Measurements from ENCODE around the gene PCSK5. TPM values are rescaled to one million over a fixed set of nuclear protein-coding genes. Genes with fewer than 3 reads are reported as not detected.
"Not testable (repeated sequence)": the region's sequence is repeated elsewhere in the genome, so short reads cannot be mapped to it uniquely, and the experiment has no call there.

PCSK5 gene
- total RNA-seq, 2 experiments from 2014 or later: 1.6 to 1.9 TPM

DNA sequence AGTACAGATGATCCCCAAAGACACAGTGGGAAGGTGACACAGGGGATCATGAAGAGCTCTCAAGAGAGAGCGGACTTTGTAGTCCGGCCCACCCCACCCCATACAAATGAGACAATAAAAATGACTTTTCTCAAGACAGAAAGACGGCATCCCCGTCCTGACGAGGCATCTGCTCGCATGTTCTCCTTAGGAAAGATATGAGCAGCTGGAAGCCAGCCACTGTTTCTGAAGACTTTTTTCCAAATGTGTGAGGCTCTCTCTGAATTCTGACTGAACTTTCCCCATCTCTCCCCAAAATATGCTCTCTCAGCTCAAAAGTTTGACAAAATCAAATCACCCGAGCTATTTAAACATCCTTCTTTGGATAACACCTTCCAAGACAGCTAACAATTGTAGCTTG, 398.6 kb downstream of the PCSK5 start:
- ChIA-PET CTCF (no interaction called here), POLR2A (no interaction called here)

DNA sequence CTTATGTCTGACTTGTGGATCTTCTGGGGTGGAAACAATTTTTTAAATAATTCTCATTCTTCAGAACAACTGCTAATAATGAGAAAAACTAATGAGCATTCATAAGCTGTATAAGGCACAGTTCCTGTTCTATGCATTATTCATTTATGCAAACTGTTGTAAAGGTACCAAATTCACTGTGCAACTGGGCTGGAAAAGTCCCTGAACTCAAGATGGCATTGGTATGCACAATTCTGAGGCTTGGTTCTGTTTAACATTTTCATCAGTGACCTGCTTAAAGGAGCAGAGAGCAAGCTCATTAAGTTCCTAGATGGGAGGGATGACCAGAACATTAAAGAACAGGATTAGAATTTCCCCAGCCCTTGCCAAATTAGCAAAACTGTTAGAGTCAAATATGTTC, 399.2 kb downstream of the PCSK5 start:
- POLR2A ChIA-PET: no interaction called here
- CTCF ChIA-PET: no interaction called here

DNA sequence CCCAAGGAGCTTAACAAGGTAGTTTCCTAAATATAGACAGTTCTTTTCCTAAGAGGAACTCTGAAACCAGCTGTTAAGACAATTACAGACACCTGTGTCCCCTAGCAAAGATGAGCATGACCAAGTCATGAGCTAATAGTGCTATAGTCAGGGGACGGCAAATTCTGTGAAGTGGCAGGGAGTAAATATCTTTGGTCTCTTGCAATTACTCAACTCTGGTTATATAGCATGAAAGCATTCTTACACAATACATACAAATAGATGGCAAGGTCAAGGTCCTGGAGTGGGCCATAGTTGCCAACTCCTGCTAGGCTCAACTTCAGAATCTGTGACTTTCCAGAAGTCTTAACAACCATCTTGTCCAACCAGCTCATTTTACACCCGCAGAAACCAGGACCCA, 400.1 kb downstream of the PCSK5 start:
- POLR2A ChIA-PET: no interaction called here

DNA sequence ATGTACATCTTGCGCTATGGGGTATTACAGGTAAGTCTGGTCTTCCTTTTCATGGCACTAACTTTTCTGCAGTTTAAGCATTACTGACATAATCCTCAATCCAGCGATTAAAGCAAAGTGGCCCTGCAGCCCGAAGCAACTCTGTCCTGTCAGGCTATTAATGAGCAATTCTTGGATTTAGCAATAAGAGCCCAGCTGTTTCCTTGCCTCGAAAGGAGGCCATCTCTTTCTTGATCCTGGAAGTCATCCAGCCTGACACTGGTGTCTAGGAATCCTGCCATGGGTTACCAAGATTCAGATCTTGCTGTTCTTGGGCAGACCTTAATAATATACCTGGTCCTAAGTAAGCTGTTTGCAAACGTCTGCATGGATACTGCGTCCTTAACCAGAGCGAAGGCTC, 401.8 kb downstream of the PCSK5 start:
- ChIA-PET CTCF (interaction anchor here (1.4 kb wide), 1 partner anchor 10 kb away, joined by 3 read pairs; no protein-coding TSS in a partner anchor), POLR2A (no interaction called here)

More for the DNA sequence above, 400.1 kb downstream of the PCSK5 start:
- CTCF ChIA-PET: no interaction called here

DNA sequence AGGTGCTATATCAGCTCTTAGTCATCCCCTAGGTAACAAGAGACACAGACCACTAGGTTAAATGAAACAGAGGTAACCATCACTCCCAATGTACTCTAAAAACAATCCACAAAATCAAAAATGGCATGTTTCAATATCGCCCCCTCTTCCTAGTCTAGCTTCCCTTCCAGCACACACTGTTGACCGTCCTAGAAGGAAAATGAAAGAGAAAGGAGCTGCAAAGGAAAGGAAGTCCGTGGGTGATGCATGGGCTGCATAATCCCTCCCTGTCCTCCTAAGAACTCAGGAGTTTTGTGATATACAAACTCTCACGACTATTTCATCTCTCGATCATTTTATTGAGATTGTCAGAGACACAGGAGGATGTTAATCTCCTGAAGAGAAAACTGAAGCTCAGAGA, 402.2 kb downstream of the PCSK5 start:
- CTCF ChIA-PET: interaction anchor here (0.6 to 1.4 kb wide), 2 partner anchors 10 to 363 kb away, joined by 3 to 5 read pairs; no protein-coding TSS in a partner anchor
- POLR2A ChIA-PET: no interaction called here

DNA sequence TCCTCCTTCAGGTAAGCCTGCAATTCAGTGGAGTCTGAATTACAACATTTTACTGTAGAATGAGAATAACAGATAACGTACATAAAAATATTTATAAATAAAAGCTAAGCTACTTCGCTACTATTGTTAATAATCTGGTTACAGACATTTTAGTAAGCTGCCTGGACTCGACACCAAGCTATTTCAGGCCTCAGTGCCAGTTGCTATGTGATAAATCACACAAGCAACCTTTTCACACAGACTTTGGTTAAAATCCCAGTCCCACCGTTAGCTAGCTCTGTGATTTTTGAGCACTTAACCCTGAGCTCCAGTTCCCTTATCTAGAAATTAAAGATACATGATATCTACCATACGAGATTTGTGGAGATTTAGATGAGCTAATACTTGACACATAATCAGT, 403.8 kb downstream of the PCSK5 start:
- CTCF ChIA-PET: no interaction called here
- POLR2A ChIA-PET: no interaction called here

DNA sequence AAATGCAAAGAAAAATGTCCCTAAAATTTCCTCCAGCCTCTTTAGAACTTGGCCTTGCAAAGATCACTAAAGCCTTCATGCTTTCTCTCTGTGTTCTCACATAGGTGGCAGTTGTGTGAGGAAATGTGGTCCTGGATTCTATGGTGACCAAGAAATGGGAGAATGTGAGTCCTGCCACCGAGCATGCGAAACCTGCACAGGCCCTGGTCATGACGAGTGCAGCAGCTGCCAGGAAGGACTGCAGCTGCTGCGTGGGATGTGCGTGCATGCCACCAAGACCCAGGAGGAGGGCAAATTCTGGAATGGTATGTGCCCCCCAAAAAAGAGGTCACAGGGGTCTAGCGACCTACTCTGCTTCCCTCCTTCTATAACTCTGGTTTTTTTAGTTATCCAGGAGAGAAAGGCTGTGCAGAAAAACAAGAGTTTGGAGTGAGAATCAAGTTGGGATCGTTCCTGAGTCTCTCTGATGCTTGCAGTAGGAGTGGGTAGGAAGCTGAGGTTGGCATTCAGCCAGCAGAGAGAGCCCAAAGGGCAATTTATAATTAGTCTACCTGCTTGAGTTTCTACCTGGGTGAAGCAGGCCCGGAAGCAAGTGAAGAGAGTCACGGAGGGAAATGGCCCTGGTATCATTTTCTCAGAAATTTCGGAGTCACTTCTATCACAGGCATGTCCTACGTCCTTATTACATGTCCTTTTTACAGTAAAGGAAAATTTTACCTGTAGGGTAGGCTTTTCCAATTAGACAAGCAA, 406.3 kb downstream of the PCSK5 start:
- ChIA-PET POLR2A (no interaction called here), CTCF (no interaction called here)

DNA sequence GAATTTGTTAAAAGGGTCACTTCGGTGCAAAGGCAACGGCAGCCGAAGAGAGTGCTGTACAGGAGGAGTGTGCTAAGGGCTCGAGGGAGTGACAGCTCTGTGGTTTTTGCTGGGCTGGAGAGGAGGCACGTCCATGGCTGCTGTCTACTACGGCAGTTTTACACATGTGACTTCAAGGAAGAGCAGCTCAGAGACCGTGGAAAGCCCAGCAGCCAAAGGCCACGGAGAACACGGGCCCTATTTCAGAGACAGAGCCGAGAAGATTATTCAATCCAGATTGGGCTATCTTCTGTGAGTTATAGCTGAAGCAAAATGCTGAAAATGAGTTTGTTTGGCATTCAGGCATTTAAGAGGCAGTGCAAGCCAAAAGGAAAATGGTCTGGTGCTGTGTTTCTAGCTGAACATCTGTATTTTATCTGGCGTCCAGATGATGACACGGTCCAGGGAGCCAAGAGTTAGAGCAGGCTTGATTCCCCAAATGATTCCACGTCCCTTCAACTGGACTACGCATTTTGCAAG, 407.3 kb downstream of the PCSK5 start:
- POLR2A ChIA-PET: no interaction called here
- CTCF ChIA-PET: no interaction called here

DNA sequence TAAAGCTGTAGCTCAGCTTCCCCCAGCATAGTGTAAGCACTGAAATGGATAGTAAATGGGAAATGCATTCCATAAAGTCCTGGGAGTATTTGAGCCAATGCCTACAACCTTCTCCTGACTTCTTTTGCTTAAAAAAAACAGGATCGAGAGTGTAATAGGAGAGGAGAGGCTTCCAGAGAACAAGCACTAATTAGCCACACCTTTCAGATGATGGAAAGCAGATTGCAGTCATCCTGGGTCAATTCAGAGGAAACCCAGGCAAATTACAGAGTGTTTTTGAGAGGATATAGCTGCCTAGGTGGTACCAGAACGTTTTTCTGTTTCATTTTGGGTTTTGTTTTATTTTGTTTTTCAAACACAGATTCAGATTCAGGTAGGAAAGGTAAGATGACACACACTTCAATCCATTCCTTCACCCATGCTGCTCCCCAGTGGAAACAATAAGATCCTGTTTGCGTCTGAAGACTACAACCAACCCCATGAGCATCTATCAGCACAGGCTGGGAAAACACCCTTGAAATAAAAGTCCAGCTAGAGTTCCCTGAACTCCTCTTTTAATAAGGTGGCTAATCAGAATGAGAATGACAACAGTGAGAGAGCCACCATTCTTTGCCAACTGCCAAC, 408.2 kb downstream of the PCSK5 start:
- POLR2A ChIA-PET: no interaction called here
- CTCF ChIA-PET: no interaction called here

DNA sequence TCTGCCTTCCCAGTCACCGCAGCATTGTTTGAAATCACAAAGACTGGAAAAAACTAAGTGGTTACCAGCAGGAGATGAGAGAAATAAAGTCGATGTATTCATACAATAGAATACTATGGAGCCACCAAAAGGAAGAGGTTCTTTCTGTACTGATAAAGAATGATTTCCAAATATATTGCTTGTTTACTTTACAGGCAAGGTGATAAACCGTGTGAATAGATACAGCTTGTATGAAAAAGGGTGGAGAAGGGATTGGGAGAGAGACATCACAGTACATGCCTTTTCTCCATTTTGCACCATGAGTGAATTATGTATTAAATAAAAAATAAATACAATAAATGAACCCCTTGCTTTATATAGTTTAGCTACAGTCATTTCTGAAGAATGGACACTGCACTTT, 412.1 kb downstream of the PCSK5 start:
- CTCF ChIA-PET: interaction anchor here (0.6 to 0.9 kb wide), 9 partner anchors 10 to 1094 kb away, joined by 3 to 5 read pairs (median 3); no protein-coding TSS in a partner anchor
- POLR2A ChIA-PET: no interaction called here

DNA sequence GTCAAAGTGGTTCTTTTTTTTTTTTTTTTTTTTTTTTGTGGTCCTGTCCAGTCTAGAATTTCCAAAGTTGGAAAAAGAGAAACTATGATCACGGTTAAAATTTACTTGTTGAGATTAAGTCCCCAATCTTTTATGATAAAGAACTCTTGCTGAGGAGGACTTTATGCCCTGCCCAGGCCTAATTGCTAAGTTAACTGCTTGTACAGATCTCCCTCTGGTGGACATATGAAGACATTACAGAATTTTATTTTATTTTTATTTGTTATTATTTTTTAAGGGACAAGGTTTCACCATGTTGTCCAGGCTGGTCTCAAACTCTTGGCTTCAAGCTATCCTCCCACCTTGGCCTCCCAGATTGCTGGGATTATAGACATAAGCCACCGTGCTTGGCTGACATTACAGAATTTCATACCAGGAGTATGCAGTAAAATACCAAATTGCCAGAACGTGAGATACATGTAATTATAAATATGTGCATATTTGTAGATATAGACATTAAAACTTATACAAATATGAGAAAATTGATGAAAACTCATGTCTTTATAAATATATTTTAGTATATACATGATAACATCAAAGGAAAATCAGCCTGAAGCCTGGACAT, 412.6 kb downstream of the PCSK5 start:
- POLR2A ChIA-PET: no interaction called here
- CTCF ChIA-PET: interaction anchor here (0.6 to 0.9 kb wide), 9 partner anchors 11 to 1094 kb away, joined by 3 to 5 read pairs (median 3); no protein-coding TSS in a partner anchor

DNA sequence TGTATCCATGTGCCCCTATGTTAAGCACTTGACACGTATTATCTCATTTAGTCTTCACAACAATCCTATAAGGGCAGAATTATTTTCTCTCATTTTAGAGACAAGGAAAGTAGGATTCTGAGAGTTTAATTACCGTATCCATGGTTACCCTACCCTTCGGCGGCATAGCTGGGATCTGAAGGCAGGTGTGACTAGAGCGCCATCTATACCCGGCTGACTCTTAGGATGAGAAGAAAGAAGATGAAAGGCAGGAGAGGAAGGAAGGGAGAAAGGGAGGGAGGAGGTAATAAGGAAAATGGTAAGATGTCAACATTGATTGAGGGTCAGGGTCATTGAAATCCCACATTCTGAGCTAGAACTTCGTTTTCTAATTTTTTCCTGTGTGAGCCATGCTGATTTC, 416.6 kb downstream of the PCSK5 start:
- POLR2A ChIA-PET, CTCF ChIA-PET: not testable (repeated sequence)

DNA sequence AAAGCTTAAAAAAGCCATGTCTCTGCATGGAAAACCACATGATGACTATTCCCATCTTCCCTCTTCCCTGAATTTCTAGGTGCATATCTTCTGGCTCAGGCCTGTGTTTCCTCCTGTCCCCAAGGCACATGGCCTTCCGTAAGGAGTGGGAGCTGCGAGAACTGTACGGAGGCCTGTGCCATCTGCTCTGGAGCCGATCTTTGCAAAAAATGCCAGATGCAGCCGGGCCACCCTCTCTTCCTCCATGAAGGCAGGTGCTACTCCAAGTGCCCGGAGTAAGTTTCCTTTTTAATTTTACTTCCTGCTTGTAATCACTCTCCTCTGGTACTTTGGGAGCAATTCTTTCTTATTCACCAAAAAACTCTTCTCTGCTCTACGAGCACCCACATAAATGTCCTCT, 420.1 kb downstream of the PCSK5 start:
- CTCF ChIA-PET: no interaction called here
- POLR2A ChIA-PET: no interaction called here

DNA sequence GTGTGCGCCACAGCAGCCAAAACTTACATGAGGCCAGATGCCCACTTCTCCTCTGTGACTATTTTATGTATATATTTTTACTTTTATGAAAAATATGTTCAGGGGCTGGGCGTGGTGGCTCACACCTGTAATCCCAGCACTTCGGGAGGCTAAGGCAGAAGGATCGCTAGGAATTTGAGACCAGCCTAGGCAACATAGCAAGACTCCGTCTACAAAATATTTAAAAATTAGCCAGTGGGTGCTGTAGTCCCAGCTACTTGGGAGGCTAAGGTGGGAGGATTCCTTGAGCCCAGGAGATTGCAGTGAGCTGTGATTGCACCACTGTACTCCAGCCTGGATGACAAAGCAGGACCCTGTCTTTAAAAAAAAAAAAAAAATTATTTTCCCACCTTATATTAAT, 420.5 kb downstream of the PCSK5 start:
- ChIA-PET CTCF (no interaction called here), POLR2A (no interaction called here)

DNA sequence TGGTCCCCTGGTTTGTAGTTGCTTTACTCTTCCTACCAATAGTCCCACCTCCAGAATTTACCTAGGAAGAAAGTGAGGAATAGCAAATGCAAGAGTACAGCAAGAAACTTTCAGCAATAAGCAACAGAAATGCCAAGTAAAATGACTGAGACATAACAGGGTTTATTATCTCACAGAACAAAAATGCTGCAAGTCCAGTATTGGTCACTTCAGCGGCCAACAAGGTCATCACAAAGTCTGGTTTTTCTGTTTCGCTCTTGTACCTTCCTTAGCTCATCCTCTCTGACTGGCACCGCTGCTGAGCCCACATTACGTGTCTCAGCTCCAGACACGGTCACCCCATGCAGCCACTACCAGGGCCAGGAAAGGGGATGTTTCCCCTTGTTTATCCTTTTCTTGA, 421.1 kb downstream of the PCSK5 start:
- ChIA-PET CTCF (no interaction called here), POLR2A (no interaction called here)

DNA sequence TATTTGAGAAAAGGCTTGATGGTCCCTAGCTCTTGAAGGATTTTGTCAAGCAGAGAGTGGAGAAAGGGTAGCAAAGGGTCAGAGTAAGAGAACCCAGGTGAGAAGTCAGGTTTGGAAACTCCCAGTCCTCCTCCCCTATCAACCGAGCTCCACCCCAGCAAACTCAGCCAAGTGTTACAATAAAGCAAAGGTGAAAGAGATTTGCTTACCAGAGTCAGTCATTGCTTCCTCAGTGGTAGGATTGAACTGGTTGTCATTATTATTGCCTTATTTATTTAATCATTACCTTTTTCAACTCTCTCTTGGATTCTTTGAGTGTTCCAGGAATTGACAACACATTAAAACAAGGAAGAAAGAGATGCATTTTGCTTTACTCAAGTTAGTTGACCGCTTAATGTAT, 423.3 kb downstream of the PCSK5 start:
- ChIA-PET POLR2A (no interaction called here), CTCF (interaction anchor here (0.6 kb wide), 1 partner anchor 223 kb away, joined by 3 read pairs; no protein-coding TSS in a partner anchor)

DNA sequence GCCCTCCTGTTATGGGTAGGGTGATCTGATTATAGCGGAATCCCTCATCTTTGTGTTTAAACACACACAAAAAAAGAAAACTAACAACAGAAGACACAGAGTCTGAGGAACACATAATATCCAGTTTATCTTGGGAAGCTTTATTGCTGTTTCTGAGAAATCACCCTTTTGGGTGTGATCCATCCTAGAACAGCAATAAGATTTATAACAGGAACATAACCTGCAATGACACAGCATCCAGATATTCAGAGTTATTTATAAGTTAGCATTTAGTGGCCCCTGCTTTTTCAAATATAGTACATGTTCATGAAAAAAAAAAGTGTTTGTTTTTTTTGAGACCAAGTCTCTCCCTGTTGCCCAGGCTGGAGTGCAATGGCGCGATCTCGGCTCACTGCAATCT, 423.8 kb downstream of the PCSK5 start:
- ChIA-PET POLR2A (no interaction called here), CTCF (interaction anchor here (0.6 kb wide), 1 partner anchor 223 kb away, joined by 3 read pairs; no protein-coding TSS in a partner anchor)

DNA sequence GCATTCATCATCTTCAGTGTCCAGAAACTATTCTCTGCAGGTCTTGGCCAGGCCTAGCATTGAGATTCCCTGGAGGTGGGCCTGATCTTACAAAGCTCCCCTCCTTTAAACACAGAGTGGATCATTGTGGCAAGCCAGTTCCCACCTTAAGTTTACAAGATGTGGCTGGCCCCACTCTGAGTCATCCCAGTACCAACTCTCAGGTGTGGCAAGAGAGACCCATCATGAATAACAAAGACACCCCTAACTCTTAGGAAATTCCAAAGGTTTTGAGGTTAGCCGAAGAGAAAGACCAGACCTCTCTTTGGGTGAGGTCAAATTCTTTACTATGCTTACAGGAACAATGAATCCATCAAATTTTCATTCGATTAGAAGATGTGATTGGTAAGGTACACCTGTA, 425.6 kb downstream of the PCSK5 start:
- ChIA-PET POLR2A (no interaction called here), CTCF (interaction anchor here (0.6 to 0.7 kb wide), 2 partner anchors 264 to 425 kb away, joined by 3 read pairs; no protein-coding TSS in a partner anchor)

DNA sequence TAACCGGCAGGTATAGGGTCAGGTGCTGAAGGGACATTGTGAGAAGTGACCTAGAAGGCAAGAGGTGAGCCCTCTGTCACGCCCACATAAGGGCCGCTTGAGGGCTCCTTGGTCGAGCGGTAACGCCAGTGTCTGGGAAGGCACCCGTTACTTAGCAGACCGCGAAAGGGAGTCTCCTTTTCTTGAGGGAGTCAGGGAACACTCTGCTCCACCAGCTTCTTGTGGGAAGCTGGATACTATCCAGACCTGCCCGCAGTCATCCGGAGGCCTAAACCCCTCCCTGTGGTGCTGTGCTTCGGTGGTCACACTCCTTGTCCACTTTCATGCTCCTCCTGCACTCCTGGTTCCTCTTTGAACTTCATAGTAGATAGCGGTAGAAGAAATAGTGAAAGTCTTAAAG, 429.0 kb downstream of the PCSK5 start:
- CTCF ChIA-PET, POLR2A ChIA-PET: not testable (repeated sequence)

DNA sequence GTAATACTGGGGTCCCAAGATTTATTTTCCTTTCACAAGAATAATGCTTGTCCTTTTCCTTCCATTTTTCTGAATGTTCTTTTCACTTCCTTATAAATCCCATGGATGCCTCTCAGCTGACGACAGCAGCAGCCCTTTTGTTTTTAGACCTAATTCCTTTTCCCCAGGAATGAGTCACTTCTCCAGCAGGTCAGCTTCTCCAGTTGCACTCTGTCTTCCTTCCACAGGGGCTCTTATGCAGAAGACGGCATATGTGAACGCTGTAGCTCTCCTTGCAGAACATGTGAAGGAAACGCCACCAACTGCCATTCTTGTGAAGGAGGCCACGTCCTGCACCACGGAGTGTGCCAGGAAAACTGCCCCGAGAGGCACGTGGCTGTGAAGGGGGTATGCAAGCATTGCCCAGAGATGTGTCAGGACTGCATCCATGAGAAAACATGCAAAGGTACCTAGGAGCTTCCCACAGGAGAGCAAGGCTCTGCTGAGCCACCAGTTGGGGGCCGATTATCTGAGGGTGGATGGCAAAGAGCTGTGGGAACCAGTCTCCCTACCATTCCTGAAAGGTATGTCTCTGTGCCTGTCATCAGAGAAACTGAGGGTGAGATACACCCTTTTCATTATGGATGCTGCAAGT, 430.8 kb downstream of the PCSK5 start:
- POLR2A ChIA-PET: no interaction called here

More for the DNA sequence above, 430.8 kb downstream of the PCSK5 start:
- CTCF ChIA-PET: no interaction called here
